ENCODE data around the gene ARL14EPL.

GRCh38 chr5:116063950-116064349 is 31.7 kb downstream of the ARL14EPL start:
- no peak for TF ChIP-seq CTCF (IDR thresholded peaks at IDR 0.05)
- TF ChIP-seq POLR2A (IDR thresholded peaks at IDR 0.05), result no peak
